B cell (primary cell): ENCODE measurements around the gene PRXL2B. TPM values are rescaled to one million over a fixed set of nuclear protein-coding genes. Genes with fewer than 3 reads are reported as not detected.

Experiments used
- ATAC-seq: fragments of 200-7000 bp; cut with Tn5 transposase; one replicate; pipeline ENCODE4 v1.10.0; 2021; ENCODE audit warnings: low read depth, mild to moderate bottlenecking, moderate number of reproducible peaks, moderate library complexity
- CTCF ChIA-PET: fragments of 350-600 bp; sonication (Branson Sonifier 250); formaldehyde crosslinking; loops from one replicate; lab custom pipeline; 2021; ENCODE audit warnings: antibody characterized with exemption, inconsistent platforms; lab: Charles Lee
- POLR2A ChIA-PET: fragments of 350-600 bp; sonication (Branson Sonifier 250); formaldehyde crosslinking; loops from one replicate; lab custom pipeline; 2021; ENCODE audit warnings: antibody characterized with exemption; lab: Charles Lee
- DNase-seq: peaks from one replicate; pipeline ENCODE4 v3.0.0; 2013
- H2AFZ ChIP-seq: 2 replicates; pipeline ENCODE4 v1.6.1; 2012; ENCODE audit warnings: mild to moderate bottlenecking, low read depth, low read length; ENCODE audit not compliant: insufficient read depth, poor library complexity, severe bottlenecking
- H3K27ac ChIP-seq, 2 donors: 1 replicate in 1 of 2; 2 replicates in 1 of 2; pipeline ENCODE4 v1.5.1; 2012 to 2013; ENCODE audit warnings: low read length in 2 of 2, mild to moderate bottlenecking in 2 of 2, moderate library complexity in 1 of 2
- H3K27me3 ChIP-seq, 4 experiments: fragments of 200-600 bp in 1 of 4; sonication (generic) in 1 of 4; replicated peaks in 1 of 4; 1 replicate in 2 of 4; 2 replicates in 2 of 4; pipeline versions ENCODE4 v1.6.1 to v1.7.0; 2013 to 2016; ENCODE audit warnings: low read length in 3 of 4, mild to moderate bottlenecking in 2 of 4, mixed read lengths in 1 of 4, moderate library complexity in 1 of 4; ENCODE audit not compliant: insufficient read depth in 4 of 4, control insufficient read depth in 3 of 4; ENCODE audit errors: control extremely low read depth in 1 of 4
- H3K36me3 ChIP-seq, 2 experiments: replicated peaks in 1 of 2; 1 replicate in 1 of 2; 2 replicates in 1 of 2; pipeline versions ENCODE4 v1.6.1 to v1.7.1; 2013; ENCODE audit warnings: low read length in 1 of 2; ENCODE audit not compliant: insufficient read depth in 2 of 2, control insufficient read depth in 1 of 2; ENCODE audit errors: control extremely low read depth in 1 of 2, extremely low read depth in 1 of 2
- H3K4me1 ChIP-seq, 2 donors: fragments of 200-600 bp in 1 of 2; sonication (generic) in 1 of 2; 1 replicate in 1 of 2; 2 replicates in 1 of 2; pipeline versions ENCODE4 v1.5.1 to v1.6.1; 2013 to 2017; ENCODE audit warnings: low read length in 2 of 2; ENCODE audit not compliant: control insufficient read depth in 2 of 2, insufficient read depth in 2 of 2
- H3K4me2 ChIP-seq: replicated peaks from 2 replicates; pipeline ENCODE3; 2012; ENCODE audit warnings: mild to moderate bottlenecking, low read depth, low read length; ENCODE audit not compliant: poor library complexity, severe bottlenecking
- H3K4me3 ChIP-seq, 5 experiments: fragments of 200-600 bp in 1 of 5; sonication (generic) in 1 of 5; 1 replicate in 3 of 5; 2 replicates in 2 of 5; pipeline versions ENCODE4 v1.5.1 to v1.7.0; 2011 to 2016; ENCODE audit warnings: low read length in 4 of 5, mild to moderate bottlenecking in 4 of 5, low read depth in 2 of 5, control low read depth in 1 of 5, moderate library complexity in 1 of 5; ENCODE audit not compliant: insufficient read depth in 1 of 5; ENCODE audit errors: control extremely low read depth in 1 of 5, extremely low read depth in 1 of 5
- H3K79me2 ChIP-seq: fragments of 200-600 bp; sonication (generic); one replicate; pipeline ENCODE4 v1.6.0; 2016; ENCODE audit warnings: low read length; ENCODE audit not compliant: control insufficient read depth, insufficient read depth
- H3K9ac ChIP-seq: fragments of 200-600 bp; sonication (generic); 2 replicates; pipeline ENCODE4 v1.6.1; 2017; ENCODE audit warnings: mild to moderate bottlenecking, low read length, moderate library complexity
- H3K9me3 ChIP-seq, 3 donors: one replicate each; pipeline versions ENCODE4 v1.6.1 to v1.7.1; 2013; ENCODE audit warnings: low read length in 2 of 3; ENCODE audit not compliant: control insufficient read depth in 2 of 3, insufficient read depth in 1 of 3; ENCODE audit errors: control extremely low read depth in 1 of 3
- H4K20me1 ChIP-seq: 2 replicates; pipeline ENCODE4 v1.6.0; 2012; ENCODE audit warnings: mild to moderate bottlenecking, low read length; ENCODE audit not compliant: insufficient read depth, control insufficient read depth, poor library complexity, severe bottlenecking
- H3K27ac Mint-ChIP-seq: one replicate; pipeline ENCODE4 v1.8.0; 2021; ENCODE audit warnings: mixed read lengths
- H3K27me3 Mint-ChIP-seq: one replicate; pipeline ENCODE4 v1.8.0; 2021; ENCODE audit warnings: mixed read lengths
- H3K4me1 Mint-ChIP-seq: one replicate; pipeline ENCODE4 v1.8.0; 2021; ENCODE audit warnings: mixed read lengths
- H3K4me3 Mint-ChIP-seq: one replicate; pipeline ENCODE4 v1.8.0; 2021; ENCODE audit warnings: mixed read lengths
- H3K9me3 Mint-ChIP-seq: one replicate; pipeline ENCODE4 v1.8.0; 2022; ENCODE audit warnings: mixed read lengths; ENCODE audit not compliant: insufficient read depth
- EZH2 ChIP-seq: IDR thresholded peaks from 2 replicates; pipeline ENCODE4 v1.6.1; 2012; ENCODE audit warnings: borderline replicate concordance, low read depth, mild to moderate bottlenecking, moderate library complexity, low read length; ENCODE audit not compliant: insufficient read depth, poor library complexity, severe bottlenecking
- WGBS: methylation state at CpG from one replicate; pipeline ENCODE4 v1.1.5; 2013; ENCODE audit warnings: missing lambda C conversion rate; ENCODE audit not compliant: insufficient coverage; 5-methylcytosine and 5-hydroxymethylcytosine counted together
- intact Hi-C: fragments of 100-400 bp; cut with micrococcal nuclease; formaldehyde crosslinking; loops from one replicate; pipeline ENCODE4 v1.10.0; 2022
- polyA plus RNA-seq: library from polyadenylated mRNA; depleted of rRNA; stranded (reverse); fragments of >200 nt; gene quantifications from 2 replicates; pipeline ENCODE4 v1.2.3, GENCODE V29; 2012
- total RNA-seq, 2 donors: library from RNA; stranded (reverse); fragments of 120-200 nt in 1 of 2; gene quantifications; 1 replicate in 1 of 2; 2 replicates in 1 of 2; pipeline versions ENCODE4 v1.2.3 to v1.2.4, GENCODE V29; 2013 to 2022
- TF ChIP-seq, protein P1 (sequence below): fragments of 200-600 bp; IDR thresholded peaks from one replicate; pipeline ENCODE4 v1.8.0; 2022; ENCODE audit warnings: antibody characterized with exemption, mild to moderate bottlenecking

PRXL2B gene
- total and polyA plus RNA-seq, 2 donors (not counting 1 experiment from before 2014, with no cell fraction given) = 13.0 to 27.0 TPM

DNA sequence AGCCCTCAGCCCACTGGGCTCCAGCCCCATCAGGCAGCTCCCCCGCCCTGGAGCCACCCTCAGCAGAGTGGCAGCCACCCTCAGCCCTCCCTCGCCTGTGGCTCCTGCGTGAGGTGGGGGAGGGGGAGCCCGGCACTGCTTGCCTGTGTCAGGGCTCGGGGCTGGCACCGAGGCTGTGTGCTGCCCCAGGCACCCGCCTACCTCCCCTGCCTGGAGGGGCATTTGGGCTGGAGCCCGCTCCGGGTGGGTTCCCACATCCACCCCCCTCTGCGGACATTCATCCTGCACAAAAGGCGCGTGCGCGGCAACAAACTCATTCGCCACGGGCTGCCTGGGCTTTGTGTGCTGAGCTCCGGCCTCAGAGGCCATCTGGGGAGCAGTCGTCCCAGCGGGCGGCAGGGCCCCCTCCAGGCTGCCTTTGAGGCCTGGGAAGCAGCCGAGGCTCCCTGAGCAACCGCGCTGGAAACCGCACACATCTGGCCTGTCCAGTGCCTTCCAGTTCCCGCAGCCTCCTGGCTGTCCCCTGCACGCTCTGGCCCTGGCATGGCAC, 43.0 kb upstream of the PRXL2B start:
- ATAC-seq = no peak
- no peak overlapping the region for H3K27ac Mint-ChIP-seq
- peaks cover 0 to 27% (median 2%) of the 10 kb centered on the region in 4 experiments for H3K27me3 ChIP-seq
- H3K27me3 Mint-ChIP-seq = peaks cover 6% of the 10 kb centered on the region
- CTCF ChIA-PET = interaction anchor here (1.0 to 2.7 kb wide), 2 partner anchors 13 to 349 kb away, joined by 3 to 8 read pairs; partner anchors contain the start of genes FAAP20 and TNFRSF14
- H3K9ac ChIP-seq = no peak overlapping the region
- TF ChIP-seq, protein P1, sequence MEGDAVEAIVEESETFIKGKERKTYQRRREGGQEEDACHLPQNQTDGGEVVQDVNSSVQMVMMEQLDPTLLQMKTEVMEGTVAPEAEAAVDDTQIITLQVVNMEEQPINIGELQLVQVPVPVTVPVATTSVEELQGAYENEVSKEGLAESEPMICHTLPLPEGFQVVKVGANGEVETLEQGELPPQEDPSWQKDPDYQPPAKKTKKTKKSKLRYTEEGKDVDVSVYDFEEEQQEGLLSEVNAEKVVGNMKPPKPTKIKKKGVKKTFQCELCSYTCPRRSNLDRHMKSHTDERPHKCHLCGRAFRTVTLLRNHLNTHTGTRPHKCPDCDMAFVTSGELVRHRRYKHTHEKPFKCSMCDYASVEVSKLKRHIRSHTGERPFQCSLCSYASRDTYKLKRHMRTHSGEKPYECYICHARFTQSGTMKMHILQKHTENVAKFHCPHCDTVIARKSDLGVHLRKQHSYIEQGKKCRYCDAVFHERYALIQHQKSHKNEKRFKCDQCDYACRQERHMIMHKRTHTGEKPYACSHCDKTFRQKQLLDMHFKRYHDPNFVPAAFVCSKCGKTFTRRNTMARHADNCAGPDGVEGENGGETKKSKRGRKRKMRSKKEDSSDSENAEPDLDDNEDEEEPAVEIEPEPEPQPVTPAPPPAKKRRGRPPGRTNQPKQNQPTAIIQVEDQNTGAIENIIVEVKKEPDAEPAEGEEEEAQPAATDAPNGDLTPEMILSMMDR = no peak
- TF ChIP-seq EZH2 = no peak
- no peak overlapping the region for H2AFZ ChIP-seq
- intact Hi-C loops = no loop called here
- H3K4me1 ChIP-seq = peaks cover 15 to 27% of the 10 kb centered on the region in 2 donors
- no peaks in the 10 kb centered on the region for H3K36me3 ChIP-seq
- H3K27ac ChIP-seq = no peak overlapping the region
- H3K9me3 Mint-ChIP-seq = no peaks in the 10 kb centered on the region
- POLR2A ChIA-PET = interaction anchor here (0.9 to 1.1 kb wide), 2 partner anchors 18 to 129 kb away, joined by 4 to 5 read pairs; partner anchors contain the start of gene PANK4
- H4K20me1 ChIP-seq = peaks cover 7% of the 10 kb centered on the region
- DNase-seq = no peak
- no peaks in the 10 kb centered on the region for H3K79me2 ChIP-seq
- no peak overlapping the region for H3K4me3 ChIP-seq
- WGBS = 44% methylated on average over 25 of the region's 26 CpGs
- H3K4me3 Mint-ChIP-seq = no peak overlapping the region
- peaks cover 15% of the 10 kb centered on the region for H3K4me1 Mint-ChIP-seq
- H3K4me2 ChIP-seq = no peak overlapping the region
- peaks cover 0 to 4% (median 0%) of the 10 kb centered on the region in 3 donors for H3K9me3 ChIP-seq
